Panc1 (cell line): ENCODE data around the gene PMF1. TPM values are rescaled to one million over a fixed set of nuclear protein-coding genes. Genes with fewer than 3 reads are reported as not detected.

ENCODE experiments used
- ATAC-seq: fragments of 200-7000 bp; cut with Tn5 transposase; 2 replicates; pipeline ENCODE4 v1.9.1; 2020; ENCODE audit warnings: mild to moderate bottlenecking, moderate library complexity
- BruUV-seq: library from RNA; stranded (reverse); fragments of 400-500 nt; replicated peaks from 2 replicates; lab custom pipeline; 2021; lab: Mats Ljungman, UMichigan
- CTCF ChIA-PET: fragments of 300-600 bp; sonication (Branson Sonifier 250); formaldehyde crosslinking; loops from one replicate; lab custom pipeline; 2022; ENCODE audit warnings: antibody characterized with exemption; lab: Charles Lee
- POLR2A ChIA-PET: fragments of 300-600 bp; sonication (Branson Sonifier 250); formaldehyde crosslinking; loops from one replicate; lab custom pipeline; 2022; ENCODE audit warnings: antibody characterized with exemption; lab: Charles Lee
- DNase-seq: peaks from one replicate; pipeline ENCODE4 v3.0.0-alpha.2; 2010; ENCODE audit warnings: low read depth, low spot score
- H3K27ac ChIP-seq: 2 replicates; pipeline ENCODE4 v1.5.1; 2011; ENCODE audit warnings: mild to moderate bottlenecking, low read length, inconsistent platforms
- H3K27me3 ChIP-seq: fragments of 200-500 bp; sonication (Bioruptor generic); 2 replicates; pipeline ENCODE4 v1.6.0; 2014; ENCODE audit warnings: low read length, inconsistent platforms; ENCODE audit not compliant: control insufficient read depth, insufficient read depth
- H3K36me3 ChIP-seq: fragments of 200-500 bp; sonication (Bioruptor generic); 2 replicates; pipeline ENCODE4 v1.5.1; 2014; ENCODE audit warnings: inconsistent platforms, mild to moderate bottlenecking, low read length, moderate library complexity; ENCODE audit not compliant: control insufficient read depth, insufficient read depth
- H3K4me1 ChIP-seq: 2 replicates; pipeline ENCODE4 v1.5.1; 2011; ENCODE audit warnings: inconsistent platforms, mild to moderate bottlenecking, low read length, moderate library complexity; ENCODE audit not compliant: control insufficient read depth, insufficient read depth
- H3K4me3 ChIP-seq, 2 experiments: 2 replicates each; pipeline ENCODE4 v1.5.1; 2011 to 2012; ENCODE audit warnings: low read depth in 2 of 2, low read length in 2 of 2, mild to moderate bottlenecking in 2 of 2, inconsistent platforms in 1 of 2, moderate library complexity in 1 of 2
- H3K9me3 ChIP-seq: fragments of 200-500 bp; sonication (Bioruptor generic); 2 replicates; pipeline ENCODE4 v1.5.1; 2014; ENCODE audit warnings: low read depth, mild to moderate bottlenecking, inconsistent platforms, low read length, moderate library complexity; ENCODE audit not compliant: control insufficient read depth, insufficient read depth
- POLR2AphosphoS5 ChIP-seq: IDR thresholded peaks from 2 replicates; pipeline ENCODE4 v1.6.1; 2012; ENCODE audit warnings: mild to moderate bottlenecking, low read depth, low read length, moderate library complexity
- SIN3A ChIP-seq: IDR thresholded peaks from 2 replicates; pipeline ENCODE4 v1.6.1; 2012; ENCODE audit warnings: low read depth, mild to moderate bottlenecking, low read length, moderate library complexity, borderline replicate concordance; ENCODE audit not compliant: insufficient read depth
- TCF7L2 ChIP-seq: IDR thresholded peaks from 2 replicates; pipeline ENCODE4 v1.6.1; 2011; ENCODE audit warnings: mild to moderate bottlenecking, low read depth, low read length, inconsistent platforms
- in situ Hi-C: cut with HindIII; loops from 2 replicates; pipeline ENCODE4 v1.10.0; 2016; ENCODE audit warnings: low sequenced_read_pairs, low pct_unique_long_range_greater_than_20kb
- intact Hi-C: fragments of 100-400 bp; cut with micrococcal nuclease; formaldehyde crosslinking; loops from one replicate; pipeline ENCODE4 v1.10.0; 2022; ENCODE audit not compliant: unreplicated experiment
- total RNA-seq: library from RNA; stranded (reverse); gene quantifications from one replicate; pipeline ENCODE4 v1.2.1, GENCODE V29; 2021; ENCODE audit not compliant: unreplicated experiment
- TF ChIP-seq, protein P1 (sequence below): fragments of 450-650 bp; IDR thresholded peaks from 2 replicates; pipeline ENCODE4 v1.5.1; 2017; ENCODE audit warnings: mild to moderate bottlenecking
- TF ChIP-seq, protein P2 (sequence below), 2 experiments: IDR thresholded peaks; 2 replicates each; pipeline ENCODE4 v1.6.1; 2011 to 2012; ENCODE audit warnings: low read depth in 2 of 2, control low read depth in 1 of 2, low read length in 1 of 2, mild to moderate bottlenecking in 1 of 2, moderate library complexity in 1 of 2; ENCODE audit not compliant: insufficient read depth in 1 of 2

PMF1 gene
- total RNA-seq, 1 experiment from 2014 or later, result 57.5 TPM

DNA sequence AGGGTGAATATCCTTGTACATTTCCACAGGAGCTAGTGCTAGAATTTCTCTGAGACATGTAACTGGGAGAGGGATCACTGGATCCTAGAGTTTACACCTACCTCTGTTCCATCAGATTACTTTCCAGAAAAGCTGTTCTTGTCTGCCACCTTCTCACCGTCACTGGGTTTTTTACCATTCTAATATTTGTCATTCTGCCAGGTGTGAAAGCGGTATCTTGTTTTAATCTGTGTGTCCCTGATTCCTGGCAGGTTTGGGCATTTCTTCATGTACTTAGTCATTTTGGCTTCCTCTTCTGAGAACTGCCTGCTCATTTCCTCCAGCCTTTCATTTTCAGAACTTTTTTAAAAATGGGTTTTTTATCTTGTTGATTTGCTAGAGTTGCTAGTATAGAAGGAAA is 5.1 kb downstream of the PMF1 start:
- intact Hi-C loops (no loop called here), in situ Hi-C loops (no loop called here)
- ATAC-seq, result no peak
- Histone ChIP-seq H3K4me3 (no peak overlapping the region), H3K9me3 (no peaks in the 10 kb centered on the region), H3K4me1 (peaks cover 3% of the 10 kb centered on the region; the same call in 1 of the 2 replicates), H3K27ac (no peak overlapping the region), H3K36me3 (no peaks in the 10 kb centered on the region; the same call in 1 of the 2 replicates), H3K27me3 (no peaks in the 10 kb centered on the region)
- no peak for DNase-seq
- TSS peak; percentile 27 for BruUV-seq
- TF ChIP-seq, protein P1, sequence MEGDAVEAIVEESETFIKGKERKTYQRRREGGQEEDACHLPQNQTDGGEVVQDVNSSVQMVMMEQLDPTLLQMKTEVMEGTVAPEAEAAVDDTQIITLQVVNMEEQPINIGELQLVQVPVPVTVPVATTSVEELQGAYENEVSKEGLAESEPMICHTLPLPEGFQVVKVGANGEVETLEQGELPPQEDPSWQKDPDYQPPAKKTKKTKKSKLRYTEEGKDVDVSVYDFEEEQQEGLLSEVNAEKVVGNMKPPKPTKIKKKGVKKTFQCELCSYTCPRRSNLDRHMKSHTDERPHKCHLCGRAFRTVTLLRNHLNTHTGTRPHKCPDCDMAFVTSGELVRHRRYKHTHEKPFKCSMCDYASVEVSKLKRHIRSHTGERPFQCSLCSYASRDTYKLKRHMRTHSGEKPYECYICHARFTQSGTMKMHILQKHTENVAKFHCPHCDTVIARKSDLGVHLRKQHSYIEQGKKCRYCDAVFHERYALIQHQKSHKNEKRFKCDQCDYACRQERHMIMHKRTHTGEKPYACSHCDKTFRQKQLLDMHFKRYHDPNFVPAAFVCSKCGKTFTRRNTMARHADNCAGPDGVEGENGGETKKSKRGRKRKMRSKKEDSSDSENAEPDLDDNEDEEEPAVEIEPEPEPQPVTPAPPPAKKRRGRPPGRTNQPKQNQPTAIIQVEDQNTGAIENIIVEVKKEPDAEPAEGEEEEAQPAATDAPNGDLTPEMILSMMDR, result no peak
- TF ChIP-seq, protein P2, sequence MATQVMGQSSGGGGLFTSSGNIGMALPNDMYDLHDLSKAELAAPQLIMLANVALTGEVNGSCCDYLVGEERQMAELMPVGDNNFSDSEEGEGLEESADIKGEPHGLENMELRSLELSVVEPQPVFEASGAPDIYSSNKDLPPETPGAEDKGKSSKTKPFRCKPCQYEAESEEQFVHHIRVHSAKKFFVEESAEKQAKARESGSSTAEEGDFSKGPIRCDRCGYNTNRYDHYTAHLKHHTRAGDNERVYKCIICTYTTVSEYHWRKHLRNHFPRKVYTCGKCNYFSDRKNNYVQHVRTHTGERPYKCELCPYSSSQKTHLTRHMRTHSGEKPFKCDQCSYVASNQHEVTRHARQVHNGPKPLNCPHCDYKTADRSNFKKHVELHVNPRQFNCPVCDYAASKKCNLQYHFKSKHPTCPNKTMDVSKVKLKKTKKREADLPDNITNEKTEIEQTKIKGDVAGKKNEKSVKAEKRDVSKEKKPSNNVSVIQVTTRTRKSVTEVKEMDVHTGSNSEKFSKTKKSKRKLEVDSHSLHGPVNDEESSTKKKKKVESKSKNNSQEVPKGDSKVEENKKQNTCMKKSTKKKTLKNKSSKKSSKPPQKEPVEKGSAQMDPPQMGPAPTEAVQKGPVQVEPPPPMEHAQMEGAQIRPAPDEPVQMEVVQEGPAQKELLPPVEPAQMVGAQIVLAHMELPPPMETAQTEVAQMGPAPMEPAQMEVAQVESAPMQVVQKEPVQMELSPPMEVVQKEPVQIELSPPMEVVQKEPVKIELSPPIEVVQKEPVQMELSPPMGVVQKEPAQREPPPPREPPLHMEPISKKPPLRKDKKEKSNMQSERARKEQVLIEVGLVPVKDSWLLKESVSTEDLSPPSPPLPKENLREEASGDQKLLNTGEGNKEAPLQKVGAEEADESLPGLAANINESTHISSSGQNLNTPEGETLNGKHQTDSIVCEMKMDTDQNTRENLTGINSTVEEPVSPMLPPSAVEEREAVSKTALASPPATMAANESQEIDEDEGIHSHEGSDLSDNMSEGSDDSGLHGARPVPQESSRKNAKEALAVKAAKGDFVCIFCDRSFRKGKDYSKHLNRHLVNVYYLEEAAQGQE (IDR thresholded peaks at IDR 0.05; ENCODE audit: insufficient read depth in 1 of 2, low read depth in 2 of 2, low read length in 1 of 2), result no peak
- no peak for TF ChIP-seq TCF7L2
- no peak for TF ChIP-seq SIN3A
- no peak for TF ChIP-seq POLR2AphosphoS5
- ChIA-PET POLR2A (no interaction called here), CTCF (no interaction called here)

DNA sequence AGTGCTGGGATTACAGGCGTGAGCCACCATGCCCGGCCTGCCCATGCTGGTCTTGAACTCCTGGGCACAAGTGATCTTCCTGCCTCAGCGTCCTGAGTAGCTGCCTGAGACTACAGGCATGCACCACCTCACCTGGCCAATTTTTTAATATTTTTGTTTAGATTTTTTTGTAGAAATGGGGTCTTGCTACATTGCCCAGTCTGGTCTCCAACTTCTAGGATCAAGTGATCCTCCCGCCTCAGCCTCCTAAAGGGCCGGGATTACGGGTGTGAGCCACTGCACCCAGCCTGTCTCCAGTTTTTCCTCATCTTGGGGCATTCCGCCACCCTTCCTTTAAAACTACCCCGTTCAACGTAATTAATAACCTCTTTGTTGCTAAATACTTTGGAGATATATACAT is 7.4 kb downstream of the PMF1 start:
- no peak for DNase-seq
- Histone ChIP-seq H3K4me1 (peaks cover 1% of the 10 kb centered on the region; the same call in 1 of the 2 replicates), H3K27ac (no peak overlapping the region), H3K4me3 (no peak overlapping the region), H3K27me3 (no peaks in the 10 kb centered on the region), H3K9me3 (no peaks in the 10 kb centered on the region), H3K36me3 (peaks cover 2% of the 10 kb centered on the region; the same call in 1 of the 2 replicates)
- ChIA-PET POLR2A (no interaction called here), CTCF (no interaction called here)
- in situ Hi-C loops (no loop called here), intact Hi-C loops (no loop called here)
- TF ChIP-seq, protein P1, result no peak
- TF ChIP-seq, protein P2 (IDR thresholded peaks at IDR 0.05; ENCODE audit: insufficient read depth in 1 of 2, low read depth in 2 of 2, low read length in 1 of 2), result no peak
- TF ChIP-seq POLR2AphosphoS5 (no peak), SIN3A (no peak), TCF7L2 (no peak)
- no TSS peak for BruUV-seq
- ATAC-seq, result no peak
